Activated CD4-positive, alpha-beta memory T cell treated with anti-CD3 and anti-CD28 coated beads, Interleukin-2, amount 10 ng/mL, durations not matched to agents 7 days and 5 days (primary cell): ENCODE measurements around the gene CDH4. TPM values are rescaled to one million over a fixed set of nuclear protein-coding genes. Genes with fewer than 3 reads are reported as not detected.

Experiments
- CTCF ChIA-PET: fragments of 350-600 bp; sonication (Branson Sonifier 250); formaldehyde crosslinking; loops from one replicate; lab custom pipeline; 2021; ENCODE audit warnings: antibody characterized with exemption, inconsistent platforms; lab: Charles Lee
- POLR2A ChIA-PET: fragments of 350-600 bp; sonication (Branson Sonifier 250); formaldehyde crosslinking; loops from one replicate; lab custom pipeline; 2021; ENCODE audit warnings: antibody characterized with exemption; lab: Charles Lee
- DNase-seq: peaks from one replicate; pipeline ENCODE4 v3.0.0-alpha.2; 2020
- H3K27ac Mint-ChIP-seq: one replicate; pipeline ENCODE4 v1.8.0; 2021; ENCODE audit warnings: mild to moderate bottlenecking, mixed read lengths
- H3K27me3 Mint-ChIP-seq: one replicate; pipeline ENCODE4 v1.8.0; 2021; ENCODE audit warnings: mixed read lengths
- H3K36me3 Mint-ChIP-seq: one replicate; pipeline ENCODE4 v1.8.0; 2021; ENCODE audit warnings: low read depth, mixed read lengths
- H3K4me1 Mint-ChIP-seq: one replicate; pipeline ENCODE4 v1.8.0; 2021; ENCODE audit warnings: mixed read lengths
- H3K4me3 Mint-ChIP-seq: one replicate; pipeline ENCODE4 v1.8.0; 2021; ENCODE audit warnings: mild to moderate bottlenecking, mixed read lengths
- H3K9me3 Mint-ChIP-seq: one replicate; pipeline ENCODE4 v1.8.0; 2021; ENCODE audit warnings: mixed read lengths
- total RNA-seq, 2 experiments: library from RNA; stranded (reverse); gene quantifications; one replicate each; pipeline ENCODE4 v1.2.3, GENCODE V29; 2021

The CDH4 gene
- total RNA-seq, 2 experiments from 2014 or later = 0.15 to 0.20 TPM

DNA sequence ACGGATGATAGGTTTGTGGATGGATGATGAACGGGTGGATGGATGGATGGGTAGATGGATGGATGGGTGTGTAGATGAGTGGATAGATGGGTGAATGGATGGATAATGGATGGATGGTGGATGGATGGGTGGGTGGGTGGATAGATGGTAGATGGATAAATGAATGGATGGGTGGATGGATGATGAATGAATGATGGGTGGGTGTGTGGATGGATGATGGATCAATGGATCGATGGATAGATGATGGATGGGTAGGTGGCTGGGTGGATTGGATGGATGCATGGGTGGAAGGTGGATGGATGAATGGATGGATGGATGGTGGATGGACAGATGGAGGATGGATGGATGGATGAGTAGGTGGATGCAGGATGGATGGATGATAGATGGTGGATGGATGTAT is 419.5 kb downstream of the CDH4 start:
- DNase-seq = no peak
- ChIA-PET POLR2A (no interaction called here), CTCF (no interaction called here)
- Mint-ChIP-seq H3K9me3 (no peaks in the 10 kb centered on the region), H3K27ac (no peak overlapping the region), H3K36me3 (no peaks in the 10 kb centered on the region), H3K27me3 (no peaks in the 10 kb centered on the region), H3K4me1 (no peaks in the 10 kb centered on the region), H3K4me3 (no peak overlapping the region)

DNA sequence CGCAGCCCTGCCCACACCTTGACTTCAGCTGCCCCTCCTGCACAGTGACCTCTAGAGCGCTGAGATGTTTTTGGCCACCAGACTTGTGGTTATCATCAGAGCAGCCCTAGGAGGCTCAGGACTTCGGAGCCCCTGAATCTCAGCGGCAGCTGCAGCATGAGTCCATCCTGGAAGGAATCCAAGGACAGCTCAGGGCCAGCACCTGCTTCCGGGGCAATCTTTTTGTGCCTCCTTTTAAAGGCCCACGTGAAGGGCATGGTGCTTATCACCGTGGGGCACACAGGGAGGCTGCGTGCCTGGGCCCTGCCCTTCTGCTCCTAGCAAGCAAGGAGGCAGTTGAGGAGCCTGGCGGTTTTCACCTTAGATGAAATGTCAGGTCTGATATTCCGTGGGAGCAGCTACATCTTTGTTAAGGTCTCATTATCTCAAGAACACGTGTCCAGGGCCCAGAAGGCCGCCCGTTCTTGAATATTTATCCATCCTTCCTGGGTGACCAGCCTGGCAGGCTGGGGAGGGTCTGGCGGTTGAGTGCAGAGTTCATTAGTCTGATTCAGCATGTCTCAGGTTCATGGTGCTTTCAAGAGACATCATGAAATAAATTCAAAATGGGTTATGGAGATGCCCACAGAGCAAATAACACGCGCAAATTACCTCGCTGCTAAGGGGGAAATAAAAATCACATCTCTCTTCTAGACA is 421.2 kb downstream of the CDH4 start:
- H3K4me3 Mint-ChIP-seq = no peak overlapping the region
- ChIA-PET POLR2A (no interaction called here), CTCF (no interaction called here)
- no peak overlapping the region for H3K27ac Mint-ChIP-seq
- no peak for DNase-seq
- no peaks in the 10 kb centered on the region for H3K36me3 Mint-ChIP-seq
- H3K9me3 Mint-ChIP-seq = no peaks in the 10 kb centered on the region
- H3K27me3 Mint-ChIP-seq = no peaks in the 10 kb centered on the region
- no peaks in the 10 kb centered on the region for H3K4me1 Mint-ChIP-seq

DNA sequence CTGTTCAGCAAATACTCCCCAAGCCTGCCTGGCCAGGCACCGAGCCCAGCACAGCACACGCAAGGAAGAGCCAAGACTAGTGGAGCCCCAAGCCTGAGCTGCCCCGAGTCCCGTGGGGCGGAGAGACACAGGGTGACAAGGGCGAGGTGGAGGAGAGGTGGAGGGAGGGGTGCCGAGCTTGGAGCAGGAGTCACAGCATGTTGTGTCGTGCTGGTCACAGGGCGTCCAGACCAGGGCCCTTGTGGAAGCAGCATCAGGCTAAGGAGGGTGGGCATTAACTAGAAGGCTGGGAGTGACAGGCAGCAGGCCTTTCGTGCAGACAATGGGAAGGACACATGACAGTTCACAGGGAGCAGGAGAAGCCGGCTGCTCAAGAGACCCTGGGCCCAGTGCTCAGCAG is 422.1 kb downstream of the CDH4 start:
- no peaks in the 10 kb centered on the region for H3K36me3 Mint-ChIP-seq
- no peaks in the 10 kb centered on the region for H3K4me1 Mint-ChIP-seq
- no peaks in the 10 kb centered on the region for H3K9me3 Mint-ChIP-seq
- CTCF ChIA-PET = no interaction called here
- H3K27me3 Mint-ChIP-seq = no peaks in the 10 kb centered on the region
- H3K4me3 Mint-ChIP-seq = no peak overlapping the region
- no peak overlapping the region for H3K27ac Mint-ChIP-seq
- POLR2A ChIA-PET = no interaction called here
- DNase-seq = no peak

DNA sequence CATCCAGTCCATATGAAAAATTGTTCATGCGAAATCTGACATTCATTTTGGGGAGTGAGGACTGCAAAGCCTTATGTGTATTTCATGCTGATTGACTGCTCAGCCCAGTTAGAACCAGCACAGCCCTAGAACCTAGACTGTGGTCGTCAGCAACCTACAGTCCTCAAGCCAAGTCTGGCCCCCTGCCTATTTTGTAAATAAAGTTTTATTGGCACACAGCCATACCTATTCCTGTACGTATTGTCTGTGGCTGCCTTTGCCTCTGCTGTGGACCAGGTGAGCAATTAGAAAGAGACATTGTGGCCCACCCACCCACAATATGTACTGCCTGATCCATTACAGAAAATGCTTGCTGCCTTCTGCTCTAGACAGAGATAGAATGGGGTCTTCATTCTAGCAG is 422.6 kb downstream of the CDH4 start:
- H3K36me3 Mint-ChIP-seq = no peaks in the 10 kb centered on the region
- H3K27me3 Mint-ChIP-seq = no peaks in the 10 kb centered on the region
- DNase-seq = no peak
- no peak overlapping the region for H3K27ac Mint-ChIP-seq
- no peak overlapping the region for H3K4me3 Mint-ChIP-seq
- no peaks in the 10 kb centered on the region for H3K9me3 Mint-ChIP-seq
- CTCF ChIA-PET = no interaction called here
- POLR2A ChIA-PET = no interaction called here
- H3K4me1 Mint-ChIP-seq = no peaks in the 10 kb centered on the region

DNA sequence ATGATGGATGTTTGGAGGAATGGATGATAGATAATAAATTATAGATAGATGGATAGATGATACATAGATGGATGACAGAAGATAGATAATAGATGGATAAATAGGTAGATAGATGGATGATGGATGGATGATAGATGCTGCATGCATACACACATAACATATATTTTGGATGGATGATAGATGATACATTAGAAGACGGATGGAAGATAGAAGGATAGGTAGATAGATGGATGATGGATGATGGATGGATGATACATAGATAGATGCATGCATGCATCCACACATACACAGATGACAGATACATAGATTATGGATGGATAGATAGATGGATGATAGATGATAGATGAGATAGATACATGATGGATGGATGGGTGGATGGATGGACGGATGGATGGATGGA is 425.9 kb downstream of the CDH4 start:
- no peak for DNase-seq
- CTCF ChIA-PET = no interaction called here
- Mint-ChIP-seq H3K27me3 (no peaks in the 10 kb centered on the region), H3K27ac (no peak overlapping the region), H3K36me3 (no peaks in the 10 kb centered on the region), H3K4me3 (no peak overlapping the region), H3K9me3 (no peaks in the 10 kb centered on the region), H3K4me1 (no peaks in the 10 kb centered on the region)
- POLR2A ChIA-PET = no interaction called here

DNA sequence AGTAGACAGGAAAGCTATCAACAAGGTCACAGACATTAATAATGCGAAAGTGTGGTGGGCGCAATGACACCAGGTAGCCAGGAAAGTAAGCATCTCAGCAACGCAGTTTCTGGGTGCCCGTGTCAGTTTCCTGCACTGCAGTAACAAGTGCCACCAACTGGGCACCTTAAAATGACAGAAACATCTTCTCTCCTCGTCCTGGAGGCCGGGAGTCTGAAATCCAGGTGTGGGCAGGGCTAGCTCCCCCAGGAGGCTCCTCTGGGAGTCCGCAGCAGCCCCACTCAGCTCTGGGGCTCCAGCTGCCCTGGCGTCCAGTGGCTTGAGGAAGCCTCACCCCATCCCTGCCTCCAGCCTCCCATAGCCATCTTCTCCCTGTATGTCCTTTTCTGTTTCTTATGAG is 426.4 kb downstream of the CDH4 start:
- no peaks in the 10 kb centered on the region for H3K36me3 Mint-ChIP-seq
- POLR2A ChIA-PET = no interaction called here
- CTCF ChIA-PET = no interaction called here
- H3K27me3 Mint-ChIP-seq = no peaks in the 10 kb centered on the region
- H3K9me3 Mint-ChIP-seq = no peaks in the 10 kb centered on the region
- no peaks in the 10 kb centered on the region for H3K4me1 Mint-ChIP-seq
- no peak overlapping the region for H3K27ac Mint-ChIP-seq
- no peak overlapping the region for H3K4me3 Mint-ChIP-seq
- no peak for DNase-seq

DNA sequence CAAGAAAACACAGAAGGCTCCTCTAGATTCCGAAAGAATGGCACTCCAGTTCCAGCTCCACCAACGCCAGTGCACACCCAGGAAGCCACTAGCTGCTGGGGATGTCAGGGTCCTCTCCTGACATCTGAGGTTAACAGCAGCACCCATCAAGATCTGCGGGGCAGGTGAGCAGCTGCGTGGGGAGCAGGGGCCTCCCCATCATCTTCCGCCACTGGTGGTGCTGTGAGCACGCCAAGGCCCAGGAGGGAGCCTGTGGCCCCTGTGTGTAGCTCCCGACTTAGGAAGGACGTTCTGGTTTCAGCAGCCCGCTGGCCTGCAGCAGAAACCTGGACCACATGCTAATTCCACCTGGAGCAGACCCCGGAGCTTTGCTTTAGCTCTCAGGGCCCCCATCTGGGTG is 427.4 kb downstream of the CDH4 start:
- Mint-ChIP-seq H3K36me3 (no peaks in the 10 kb centered on the region), H3K27ac (no peak overlapping the region), H3K27me3 (no peaks in the 10 kb centered on the region), H3K4me1 (no peaks in the 10 kb centered on the region), H3K4me3 (no peak overlapping the region), H3K9me3 (no peaks in the 10 kb centered on the region)
- ChIA-PET CTCF (no interaction called here), POLR2A (no interaction called here)
- no peak for DNase-seq

DNA sequence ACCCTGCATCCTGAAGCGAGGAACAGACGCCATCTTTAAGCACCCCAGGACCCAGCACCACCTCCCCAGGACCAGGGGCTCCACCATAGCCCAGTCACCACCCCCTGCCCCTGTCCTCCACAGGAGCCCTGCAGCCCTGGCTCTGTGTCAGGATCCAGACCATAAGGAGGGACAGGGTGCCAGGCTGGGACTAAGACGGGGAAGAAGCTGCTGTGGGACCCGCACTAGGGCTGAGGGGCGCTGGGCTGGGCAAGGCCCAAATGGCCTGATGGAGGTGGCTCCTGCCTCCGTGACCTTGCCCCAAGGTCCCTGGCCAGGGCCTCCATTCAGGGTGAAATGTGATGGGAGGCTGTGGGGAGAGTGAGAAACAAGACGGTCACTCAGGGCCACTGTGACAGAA is 428.0 kb downstream of the CDH4 start:
- ChIA-PET CTCF (no interaction called here), POLR2A (no interaction called here)
- H3K4me3 Mint-ChIP-seq = no peak overlapping the region
- H3K27me3 Mint-ChIP-seq = no peaks in the 10 kb centered on the region
- no peaks in the 10 kb centered on the region for H3K9me3 Mint-ChIP-seq
- H3K4me1 Mint-ChIP-seq = no peaks in the 10 kb centered on the region
- DNase-seq = no peak
- no peaks in the 10 kb centered on the region for H3K36me3 Mint-ChIP-seq
- no peak overlapping the region for H3K27ac Mint-ChIP-seq

DNA sequence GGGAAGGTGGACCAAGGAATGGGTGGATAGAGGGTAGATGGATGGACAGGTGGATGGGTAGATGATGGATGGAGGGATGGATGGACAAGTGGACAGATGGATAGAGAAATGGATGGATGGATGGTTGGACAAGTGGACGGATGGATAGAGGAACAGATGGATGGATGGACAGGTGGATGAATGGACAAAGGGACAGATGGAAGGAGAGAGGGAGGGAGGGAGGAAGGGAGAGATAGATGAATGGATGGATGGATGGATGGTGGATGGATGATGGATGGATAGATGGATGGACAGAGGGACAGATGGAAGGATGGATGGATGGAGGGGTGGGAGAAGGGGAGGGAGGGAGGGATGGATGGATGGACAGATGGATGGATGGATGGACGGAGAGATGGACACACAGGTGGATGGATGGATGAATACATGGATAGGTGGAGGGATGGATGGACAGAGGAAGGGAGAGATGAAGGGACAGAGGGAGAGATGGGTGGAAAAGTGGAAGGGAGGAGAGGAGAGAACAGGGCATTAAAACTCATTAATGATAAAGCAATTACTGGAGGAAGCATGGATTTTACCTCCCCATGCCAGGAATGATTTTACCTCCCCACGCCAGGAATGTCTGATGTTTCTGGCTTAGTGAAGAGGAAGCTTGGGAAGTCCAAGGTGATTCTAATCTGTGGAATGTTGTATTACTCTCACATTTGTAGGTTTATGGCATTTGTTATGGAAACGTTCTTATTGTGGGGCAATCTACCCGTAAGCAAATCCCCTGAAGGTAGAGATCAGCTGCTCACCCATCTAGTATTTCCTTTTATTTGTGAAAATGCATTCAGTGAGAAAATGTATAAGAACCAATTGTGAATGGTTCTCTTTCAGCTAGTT is 430.3 kb downstream of the CDH4 start:
- H3K4me3 Mint-ChIP-seq = no peak overlapping the region
- no peaks in the 10 kb centered on the region for H3K4me1 Mint-ChIP-seq
- H3K27ac Mint-ChIP-seq = no peak overlapping the region
- DNase-seq = no peak
- CTCF ChIA-PET = no interaction called here
- H3K27me3 Mint-ChIP-seq = no peaks in the 10 kb centered on the region
- POLR2A ChIA-PET = no interaction called here
- H3K9me3 Mint-ChIP-seq = peaks cover 3% of the 10 kb centered on the region
- no peaks in the 10 kb centered on the region for H3K36me3 Mint-ChIP-seq

DNA sequence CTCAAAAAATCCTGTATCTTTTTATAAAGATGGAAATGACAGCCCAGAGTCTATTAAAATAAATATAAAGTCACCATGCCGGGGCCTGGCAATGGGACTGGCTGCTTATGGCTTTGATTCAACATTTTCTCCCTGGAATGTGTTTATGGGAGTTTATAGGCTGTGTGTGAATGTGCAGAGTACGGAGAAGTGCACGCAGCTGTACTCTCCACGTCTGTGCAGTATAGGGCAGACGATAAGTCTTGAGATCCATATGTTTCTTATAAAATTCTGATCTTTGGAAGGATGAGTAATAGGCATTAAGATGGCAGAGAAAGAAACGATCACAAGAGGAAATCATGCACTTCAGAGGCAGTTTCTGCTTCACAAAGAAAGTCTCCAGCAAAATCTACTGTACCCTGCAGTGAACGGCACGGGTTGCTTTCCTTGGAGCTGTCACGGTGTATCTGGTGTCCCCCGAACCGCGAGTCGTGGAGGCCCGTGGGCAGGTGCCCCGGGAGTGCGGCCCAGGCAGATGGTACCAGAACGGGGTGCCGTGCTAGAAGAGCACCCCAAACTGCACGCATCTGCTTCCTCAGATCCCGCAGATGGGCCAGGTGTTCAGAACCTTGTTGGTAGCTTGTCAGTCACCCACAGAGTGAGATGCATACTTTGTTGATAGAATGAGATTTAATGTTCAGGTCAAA is 431.1 kb downstream of the CDH4 start:
- H3K36me3 Mint-ChIP-seq = no peaks in the 10 kb centered on the region
- peaks cover 3% of the 10 kb centered on the region for H3K9me3 Mint-ChIP-seq
- ChIA-PET CTCF (no interaction called here), POLR2A (no interaction called here)
- H3K27me3 Mint-ChIP-seq = no peaks in the 10 kb centered on the region
- no peak overlapping the region for H3K4me3 Mint-ChIP-seq
- DNase-seq = no peak
- no peaks in the 10 kb centered on the region for H3K4me1 Mint-ChIP-seq
- no peak overlapping the region for H3K27ac Mint-ChIP-seq

DNA sequence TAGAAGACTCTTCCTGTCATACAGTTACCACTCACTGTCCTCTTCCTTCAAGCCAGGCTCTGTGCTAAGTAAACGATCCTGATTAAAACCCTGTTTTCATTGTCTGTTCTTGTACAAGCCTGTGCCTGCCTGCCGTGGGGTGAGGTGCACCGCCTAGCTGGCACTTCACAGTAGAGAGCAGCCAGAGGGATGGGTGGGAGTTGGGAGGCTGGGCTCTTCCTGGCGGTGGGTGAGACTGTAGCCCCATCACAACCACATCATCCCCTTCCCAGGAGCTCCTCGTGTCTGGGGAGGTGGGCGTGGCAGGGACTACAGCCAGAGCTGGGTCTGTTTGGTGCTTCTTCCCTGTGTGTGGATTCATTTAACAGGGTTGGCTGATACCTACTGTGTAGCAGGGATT is 431.7 kb downstream of the CDH4 start:
- H3K36me3 Mint-ChIP-seq = no peaks in the 10 kb centered on the region
- CTCF ChIA-PET = no interaction called here
- H3K4me1 Mint-ChIP-seq = no peaks in the 10 kb centered on the region
- H3K27ac Mint-ChIP-seq = no peak overlapping the region
- H3K27me3 Mint-ChIP-seq = no peaks in the 10 kb centered on the region
- POLR2A ChIA-PET = no interaction called here
- H3K4me3 Mint-ChIP-seq = no peak overlapping the region
- peaks cover 3% of the 10 kb centered on the region for H3K9me3 Mint-ChIP-seq
- no peak for DNase-seq

DNA sequence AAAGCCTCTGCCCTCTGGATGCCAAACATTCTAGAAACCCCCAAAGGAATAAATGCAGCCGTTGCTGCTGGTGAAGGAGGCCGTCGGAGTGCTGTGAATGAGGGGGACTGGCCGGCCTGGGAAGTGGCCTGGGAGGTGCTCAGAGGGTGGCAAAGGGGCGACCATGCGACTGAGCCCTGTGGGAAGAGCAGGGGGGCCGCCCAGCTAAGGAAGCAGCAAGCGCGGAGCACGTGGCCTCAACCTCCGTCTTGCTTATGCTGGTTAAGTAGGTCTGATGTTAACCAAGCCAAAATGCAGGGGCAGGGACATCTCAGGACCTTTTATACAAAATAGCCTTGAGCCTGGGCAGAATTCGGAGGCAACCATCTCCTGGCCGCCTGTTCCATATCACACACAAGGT is 432.1 kb downstream of the CDH4 start:
- CTCF ChIA-PET = no interaction called here
- H3K27ac Mint-ChIP-seq = no peak overlapping the region
- POLR2A ChIA-PET = no interaction called here
- no peaks in the 10 kb centered on the region for H3K4me1 Mint-ChIP-seq
- no peaks in the 10 kb centered on the region for H3K36me3 Mint-ChIP-seq
- DNase-seq = no peak
- no peaks in the 10 kb centered on the region for H3K27me3 Mint-ChIP-seq
- H3K9me3 Mint-ChIP-seq = peaks cover 3% of the 10 kb centered on the region
- H3K4me3 Mint-ChIP-seq = no peak overlapping the region

DNA sequence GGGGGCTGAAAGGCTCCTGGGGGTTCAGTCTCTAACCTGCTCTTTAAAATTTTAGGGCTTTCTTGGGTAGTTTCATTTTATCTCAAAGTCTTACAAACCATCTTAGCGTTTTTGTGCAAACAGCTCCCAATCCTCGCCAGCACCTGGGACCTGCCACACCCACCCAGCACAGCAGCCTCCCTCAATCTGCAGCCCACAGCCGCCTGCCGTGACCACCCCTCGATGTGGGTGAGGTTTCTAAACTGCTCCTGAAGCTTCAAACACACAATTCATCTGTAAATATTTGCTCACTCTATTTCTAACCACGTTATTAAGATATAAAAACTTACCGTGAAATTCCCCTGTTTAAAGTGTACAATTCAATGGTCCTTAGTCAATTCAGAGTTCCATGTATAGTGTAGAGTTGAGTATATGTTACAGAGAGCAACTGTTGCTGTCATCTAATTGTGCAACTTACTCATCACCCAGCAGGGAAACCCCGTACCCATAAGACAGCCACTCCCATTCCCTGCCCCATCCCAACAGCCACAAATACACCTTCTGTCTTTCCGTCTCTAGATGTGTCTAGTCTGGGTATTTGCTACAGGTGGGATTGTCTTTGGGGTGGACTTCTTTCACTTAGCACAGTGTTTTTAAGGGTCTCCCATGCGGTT is 432.6 kb downstream of the CDH4 start:
- H3K4me3 Mint-ChIP-seq = no peak overlapping the region
- H3K27me3 Mint-ChIP-seq = no peaks in the 10 kb centered on the region
- no peaks in the 10 kb centered on the region for H3K4me1 Mint-ChIP-seq
- DNase-seq = no peak
- H3K36me3 Mint-ChIP-seq = no peaks in the 10 kb centered on the region
- ChIA-PET POLR2A (no interaction called here), CTCF (no interaction called here)
- no peak overlapping the region for H3K27ac Mint-ChIP-seq
- H3K9me3 Mint-ChIP-seq = peaks cover 3% of the 10 kb centered on the region
